Calu3 (cell line): ENCODE results near the gene PCID2. TPM values are rescaled to one million over a fixed set of nuclear protein-coding genes. Genes with fewer than 3 reads are reported as not detected.

Source experiments
- BruUV-seq: library from RNA; stranded (reverse); fragments of 400-500 nt; replicated peaks from 2 replicates; lab custom pipeline; 2021; lab: Mats Ljungman, UMichigan
- CTCF ChIA-PET: fragments of 300-600 bp; sonication (Branson Sonifier 250); formaldehyde crosslinking; loops from one replicate; lab custom pipeline; 2022; ENCODE audit warnings: antibody characterized with exemption; lab: Charles Lee
- DNase-seq: peaks from one replicate; pipeline ENCODE4 v3.0.0; 2022
- H3K27ac Mint-ChIP-seq: one replicate; pipeline ENCODE4 v1.8.0; 2022; ENCODE audit warnings: mixed read lengths; ENCODE audit not compliant: unreplicated experiment
- H3K27me3 Mint-ChIP-seq: one replicate; pipeline ENCODE4 v1.8.0; 2022; ENCODE audit warnings: mixed read lengths; ENCODE audit not compliant: unreplicated experiment
- H3K36me3 Mint-ChIP-seq: one replicate; pipeline ENCODE4 v1.8.0; 2022; ENCODE audit warnings: mild to moderate bottlenecking, moderate library complexity, mixed read lengths; ENCODE audit not compliant: insufficient read depth, unreplicated experiment
- H3K4me1 Mint-ChIP-seq: one replicate; pipeline ENCODE4 v1.8.0; 2022; ENCODE audit warnings: mild to moderate bottlenecking, low read depth, mixed read lengths; ENCODE audit not compliant: unreplicated experiment
- H3K4me3 Mint-ChIP-seq: one replicate; pipeline ENCODE4 v1.8.0; 2022; ENCODE audit warnings: mild to moderate bottlenecking, low read depth, moderate library complexity, mixed read lengths; ENCODE audit not compliant: unreplicated experiment
- H3K9me3 Mint-ChIP-seq: one replicate; pipeline ENCODE4 v1.8.0; 2022; ENCODE audit warnings: low read depth, mixed read lengths; ENCODE audit not compliant: unreplicated experiment
- CTCF ChIP-seq: fragments of 200-600 bp; IDR thresholded peaks from one replicate; pipeline ENCODE4 v1.8.0; 2022; ENCODE audit warnings: antibody characterized with exemption; ENCODE audit not compliant: unreplicated experiment
- intact Hi-C: fragments of 100-400 bp; cut with micrococcal nuclease; formaldehyde crosslinking; loops from one replicate; pipeline ENCODE4 v1.10.0; 2022; ENCODE audit not compliant: unreplicated experiment
- total RNA-seq: library from RNA; stranded (reverse); gene quantifications from 2 replicates; pipeline ENCODE4 v1.2.3, GENCODE V29; 2022

PCID2 gene
- total RNA-seq, 1 experiment from 2014 or later: 21.2 TPM

- no TSS peak for BruUV-seq
- no peak overlapping the region for H3K4me3 Mint-ChIP-seq
- H3K27ac Mint-ChIP-seq: no peak overlapping the region
- H3K36me3 Mint-ChIP-seq: no peaks in the 10 kb centered on the region
- no peak for TF ChIP-seq CTCF
- CTCF ChIA-PET: no interaction called here
- intact Hi-C loops: no loop called here
- no peaks in the 10 kb centered on the region for H3K9me3 Mint-ChIP-seq
- H3K27me3 Mint-ChIP-seq: peaks cover 24% of the 10 kb centered on the region
- peaks cover 2% of the 10 kb centered on the region for H3K4me1 Mint-ChIP-seq
- no peak for DNase-seq
Measured at GRCh38 chr13:113147206-113147605, 61.3 kb downstream of the PCID2 start.

- Mint-ChIP-seq H3K4me3 (no peak overlapping the region), H3K27me3 (peaks cover 19% of the 10 kb centered on the region), H3K36me3 (no peaks in the 10 kb centered on the region), H3K9me3 (no peaks in the 10 kb centered on the region), H3K27ac (no peak overlapping the region), H3K4me1 (no peaks in the 10 kb centered on the region)
- intact Hi-C loops: no loop called here
- CTCF ChIA-PET: no interaction called here
- no TSS peak for BruUV-seq
- DNase-seq: no peak
- no peak for TF ChIP-seq CTCF
Measured at GRCh38 chr13:113146750-113147149, 61.7 kb downstream of the PCID2 start.

- H3K27me3 Mint-ChIP-seq: peaks cover 12% of the 10 kb centered on the region
- no peak for DNase-seq
- no peaks in the 10 kb centered on the region for H3K4me1 Mint-ChIP-seq
- intact Hi-C loops: no loop called here
- BruUV-seq: no TSS peak
- H3K4me3 Mint-ChIP-seq: no peak overlapping the region
- H3K36me3 Mint-ChIP-seq: no peaks in the 10 kb centered on the region
- no peak for TF ChIP-seq CTCF
- H3K9me3 Mint-ChIP-seq: no peaks in the 10 kb centered on the region
- no peak overlapping the region for H3K27ac Mint-ChIP-seq
- CTCF ChIA-PET: no interaction called here
Measured at GRCh38 chr13:113145911-113146598, 62.4 kb downstream of the PCID2 start.

GRCh38 chr13:113145496-113145895 lies 63.0 kb downstream of the PCID2 start:
- no peaks in the 10 kb centered on the region for H3K9me3 Mint-ChIP-seq
- H3K4me3 Mint-ChIP-seq: no peak overlapping the region

More at GRCh38 chr13:113145496-113145895, 63.0 kb downstream of the PCID2 start:
- no TSS peak for BruUV-seq
- Mint-ChIP-seq H3K27ac (no peak overlapping the region), H3K4me1 (no peaks in the 10 kb centered on the region), H3K27me3 (peaks cover 12% of the 10 kb centered on the region), H3K36me3 (no peaks in the 10 kb centered on the region)
- TF ChIP-seq CTCF: no peak
- no peak for DNase-seq
- CTCF ChIA-PET: no interaction called here
- intact Hi-C loops: no loop called here
